Stimulated activated naive CD8-positive, alpha-beta T cell treated with anti-CD3 and anti-CD28 coated beads, Interleukin-15, Interleukin-2, amounts not matched to agents 100 ng/mL and 50 ng/mL, for 24 hours (primary cell): Measurements from ENCODE around the gene FAM53A.

Source experiments
- H3K27ac Mint-ChIP-seq: one replicate; pipeline ENCODE4 v1.8.0; 2021; ENCODE audit warnings: mild to moderate bottlenecking, mixed read lengths
- H3K27me3 Mint-ChIP-seq: one replicate; pipeline ENCODE4 v1.8.0; 2021; ENCODE audit warnings: mixed read lengths
- H3K36me3 Mint-ChIP-seq: one replicate; pipeline ENCODE4 v1.8.0; 2021; ENCODE audit warnings: low read depth, mixed read lengths
- H3K4me1 Mint-ChIP-seq: one replicate; pipeline ENCODE4 v1.8.0; 2021; ENCODE audit warnings: low read depth, mixed read lengths
- H3K4me3 Mint-ChIP-seq: one replicate; pipeline ENCODE4 v1.8.0; 2021; ENCODE audit warnings: mild to moderate bottlenecking, mixed read lengths
- H3K9me3 Mint-ChIP-seq: one replicate; pipeline ENCODE4 v1.8.0; 2021; ENCODE audit warnings: mixed read lengths

Gene FAM53A

GRCh38 chr4:1632109-1633104 lies 51.7 kb downstream of the FAM53A start:
- Mint-ChIP-seq H3K27me3 (no peaks in the 10 kb centered on the region), H3K27ac (no peak overlapping the region), H3K36me3 (no peaks in the 10 kb centered on the region), H3K4me3 (no peak overlapping the region), H3K4me1 (no peaks in the 10 kb centered on the region), H3K9me3 (no peaks in the 10 kb centered on the region)

GRCh38 chr4:1631136-1631535 lies 53.0 kb downstream of the FAM53A start:
- H3K4me3 Mint-ChIP-seq = no peak overlapping the region
- H3K4me1 Mint-ChIP-seq = no peaks in the 10 kb centered on the region
- no peaks in the 10 kb centered on the region for H3K9me3 Mint-ChIP-seq
- no peaks in the 10 kb centered on the region for H3K36me3 Mint-ChIP-seq
- no peak overlapping the region for H3K27ac Mint-ChIP-seq
- H3K27me3 Mint-ChIP-seq = no peaks in the 10 kb centered on the region

DNA sequence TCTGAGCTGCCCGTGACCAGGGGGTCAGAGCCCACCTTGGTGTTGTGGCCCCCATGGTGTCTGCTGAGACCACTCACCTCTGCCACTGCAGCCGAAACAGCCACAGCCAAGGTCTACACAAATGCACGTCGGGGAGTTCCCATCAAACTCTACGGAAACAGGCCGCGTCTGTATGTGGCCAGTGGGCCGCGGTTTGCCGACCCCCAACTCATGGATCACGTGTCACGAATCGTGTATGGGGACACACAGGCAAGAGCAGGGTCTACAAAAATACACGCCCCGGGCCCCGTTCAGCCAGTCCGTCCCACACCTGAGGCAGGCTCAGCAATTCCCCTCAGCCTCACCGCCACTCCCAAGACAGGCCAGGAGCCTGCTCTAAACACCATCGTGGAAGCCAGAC lies 53.8 kb downstream of the FAM53A start:
- Mint-ChIP-seq H3K27me3 (no peaks in the 10 kb centered on the region), H3K36me3 (no peaks in the 10 kb centered on the region), H3K27ac (no peak overlapping the region), H3K9me3 (no peaks in the 10 kb centered on the region), H3K4me3 (no peak overlapping the region), H3K4me1 (no peaks in the 10 kb centered on the region)

GRCh38 chr4:1629699-1630083 lies 54.4 kb downstream of the FAM53A start:
- Mint-ChIP-seq H3K27ac (no peak overlapping the region), H3K27me3 (no peaks in the 10 kb centered on the region), H3K4me3 (no peak overlapping the region), H3K4me1 (no peaks in the 10 kb centered on the region), H3K36me3 (no peaks in the 10 kb centered on the region), H3K9me3 (no peaks in the 10 kb centered on the region)

DNA sequence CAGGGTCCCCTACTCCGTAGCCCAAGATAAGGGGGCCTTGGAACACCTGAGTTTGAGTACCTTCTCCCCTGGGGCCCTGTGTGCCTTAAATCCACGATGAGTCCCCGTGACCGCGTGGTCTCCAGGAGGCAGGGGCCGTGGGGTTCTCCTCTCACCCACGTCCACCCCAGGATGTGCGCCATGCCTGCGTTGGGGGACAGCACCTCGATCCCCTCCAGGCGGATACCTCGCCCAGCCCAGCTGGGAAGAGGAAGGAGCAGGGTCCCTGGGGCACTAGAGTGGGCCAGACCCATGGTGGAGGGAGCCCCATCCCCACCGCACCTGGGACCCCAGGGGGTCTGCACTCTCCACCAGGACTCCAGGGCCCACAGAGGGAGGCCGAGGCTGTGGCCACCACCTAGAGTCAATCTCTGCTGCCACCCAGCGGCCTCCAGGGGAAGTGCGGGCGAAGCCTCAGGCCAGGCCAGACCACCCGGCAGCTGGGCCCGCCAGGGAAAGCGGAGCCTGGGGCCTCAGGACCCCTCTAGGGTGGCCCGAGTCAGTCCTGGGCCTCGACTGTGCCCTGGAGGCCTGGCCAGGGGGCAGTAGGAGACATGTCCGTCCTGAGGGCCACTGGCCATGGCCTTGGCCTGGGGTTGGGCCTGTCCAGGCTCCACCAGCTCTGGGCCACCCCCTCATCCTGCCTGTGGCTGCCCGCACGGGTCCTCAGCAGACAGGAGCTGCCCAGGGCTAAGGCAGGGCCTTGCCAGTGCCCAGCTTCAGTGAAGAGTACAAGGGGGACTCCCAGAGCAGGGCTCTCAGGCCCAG lies 55.0 kb downstream of the FAM53A start:
- Mint-ChIP-seq H3K27ac (no peak overlapping the region), H3K4me3 (no peak overlapping the region), H3K9me3 (no peaks in the 10 kb centered on the region), H3K36me3 (no peaks in the 10 kb centered on the region), H3K4me1 (no peaks in the 10 kb centered on the region), H3K27me3 (no peaks in the 10 kb centered on the region)

- H3K27me3 Mint-ChIP-seq = no peaks in the 10 kb centered on the region
- no peaks in the 10 kb centered on the region for H3K9me3 Mint-ChIP-seq
- no peak overlapping the region for H3K4me3 Mint-ChIP-seq
- H3K36me3 Mint-ChIP-seq = no peaks in the 10 kb centered on the region
- no peaks in the 10 kb centered on the region for H3K4me1 Mint-ChIP-seq
- H3K27ac Mint-ChIP-seq = no peak overlapping the region
Measured at GRCh38 chr4:1627417-1628313, 56.4 kb downstream of the FAM53A start.

- Mint-ChIP-seq H3K36me3 (no peaks in the 10 kb centered on the region), H3K4me3 (no peak overlapping the region), H3K9me3 (no peaks in the 10 kb centered on the region), H3K27me3 (no peaks in the 10 kb centered on the region), H3K4me1 (no peaks in the 10 kb centered on the region), H3K27ac (no peak overlapping the region)
Measured at GRCh38 chr4:1626941-1627340, 57.2 kb downstream of the FAM53A start.

GRCh38 chr4:1626151-1626550 lies 58.0 kb downstream of the FAM53A start:
- Mint-ChIP-seq H3K27ac (no peak overlapping the region), H3K36me3 (no peaks in the 10 kb centered on the region), H3K4me1 (no peaks in the 10 kb centered on the region), H3K27me3 (no peaks in the 10 kb centered on the region), H3K4me3 (no peak overlapping the region), H3K9me3 (no peaks in the 10 kb centered on the region)

DNA sequence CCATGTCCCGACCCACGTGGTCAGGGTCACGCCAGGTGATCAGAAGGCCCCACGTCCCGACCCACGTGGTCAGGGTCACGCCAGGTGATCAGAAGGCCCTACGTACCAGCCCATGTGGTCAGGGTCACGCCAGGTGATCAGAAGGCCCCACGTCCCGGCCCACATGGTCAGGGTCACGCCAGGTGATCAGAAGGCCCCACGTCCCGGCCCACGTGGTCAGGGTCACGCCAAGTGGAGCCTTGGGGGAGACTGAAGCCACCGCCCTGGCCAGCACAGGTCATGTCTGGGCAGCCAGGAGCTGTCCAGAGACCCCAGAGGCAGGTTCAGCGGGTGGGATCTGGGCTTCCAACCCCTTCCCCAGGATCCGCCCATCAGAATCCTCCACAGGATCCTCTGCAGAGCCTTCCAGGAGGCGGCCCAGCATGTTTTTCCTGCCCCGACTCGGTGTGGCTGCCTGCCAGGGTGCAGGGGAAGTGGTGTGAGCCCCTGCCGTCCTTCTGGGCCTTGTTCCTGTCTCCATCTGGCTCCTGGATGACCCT lies 58.4 kb downstream of the FAM53A start:
- H3K36me3 Mint-ChIP-seq = no peaks in the 10 kb centered on the region
- no peaks in the 10 kb centered on the region for H3K4me1 Mint-ChIP-seq
- H3K9me3 Mint-ChIP-seq = no peaks in the 10 kb centered on the region
- no peaks in the 10 kb centered on the region for H3K27me3 Mint-ChIP-seq
- no peak overlapping the region for H3K4me3 Mint-ChIP-seq
- no peak overlapping the region for H3K27ac Mint-ChIP-seq

DNA sequence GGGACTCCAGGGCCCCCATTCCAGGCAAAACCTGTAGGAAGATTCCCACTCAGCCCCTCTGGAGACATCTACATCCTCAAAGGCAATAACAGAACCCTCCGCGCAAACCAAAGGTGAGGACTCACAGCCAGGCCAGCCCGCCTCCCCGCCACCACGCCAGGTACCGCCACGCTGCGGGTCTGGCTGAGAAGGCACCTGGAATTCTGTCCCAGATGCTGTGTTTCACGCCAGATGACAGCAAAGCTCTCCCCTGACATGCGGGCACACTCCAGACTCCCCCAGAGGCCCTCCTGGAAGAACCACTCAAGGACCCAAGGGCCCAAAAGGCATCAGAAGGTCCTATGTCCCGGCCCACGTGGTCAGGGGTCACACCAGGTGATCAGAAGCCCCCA lies 59.6 kb downstream of the FAM53A start:
- H3K9me3 Mint-ChIP-seq = no peaks in the 10 kb centered on the region
- no peaks in the 10 kb centered on the region for H3K4me1 Mint-ChIP-seq
- H3K4me3 Mint-ChIP-seq = no peak overlapping the region
- no peak overlapping the region for H3K27ac Mint-ChIP-seq
- H3K27me3 Mint-ChIP-seq = no peaks in the 10 kb centered on the region
- no peaks in the 10 kb centered on the region for H3K36me3 Mint-ChIP-seq

GRCh38 chr4:1623821-1624518 lies 60.1 kb downstream of the FAM53A start:
- H3K4me3 Mint-ChIP-seq = no peak overlapping the region
- no peaks in the 10 kb centered on the region for H3K36me3 Mint-ChIP-seq
- H3K27me3 Mint-ChIP-seq = no peaks in the 10 kb centered on the region
- no peaks in the 10 kb centered on the region for H3K4me1 Mint-ChIP-seq
- no peaks in the 10 kb centered on the region for H3K9me3 Mint-ChIP-seq
- no peak overlapping the region for H3K27ac Mint-ChIP-seq

- Mint-ChIP-seq H3K4me1 (no peaks in the 10 kb centered on the region), H3K27ac (no peak overlapping the region), H3K36me3 (no peaks in the 10 kb centered on the region), H3K27me3 (no peaks in the 10 kb centered on the region), H3K4me3 (no peak overlapping the region), H3K9me3 (no peaks in the 10 kb centered on the region)
Measured at GRCh38 chr4:1623400-1623799, 60.7 kb downstream of the FAM53A start.

- Mint-ChIP-seq H3K27ac (no peak overlapping the region), H3K4me1 (no peaks in the 10 kb centered on the region), H3K9me3 (no peaks in the 10 kb centered on the region), H3K36me3 (no peaks in the 10 kb centered on the region), H3K4me3 (no peak overlapping the region), H3K27me3 (no peaks in the 10 kb centered on the region)
Measured at GRCh38 chr4:1622956-1623355, 61.2 kb downstream of the FAM53A start.

DNA sequence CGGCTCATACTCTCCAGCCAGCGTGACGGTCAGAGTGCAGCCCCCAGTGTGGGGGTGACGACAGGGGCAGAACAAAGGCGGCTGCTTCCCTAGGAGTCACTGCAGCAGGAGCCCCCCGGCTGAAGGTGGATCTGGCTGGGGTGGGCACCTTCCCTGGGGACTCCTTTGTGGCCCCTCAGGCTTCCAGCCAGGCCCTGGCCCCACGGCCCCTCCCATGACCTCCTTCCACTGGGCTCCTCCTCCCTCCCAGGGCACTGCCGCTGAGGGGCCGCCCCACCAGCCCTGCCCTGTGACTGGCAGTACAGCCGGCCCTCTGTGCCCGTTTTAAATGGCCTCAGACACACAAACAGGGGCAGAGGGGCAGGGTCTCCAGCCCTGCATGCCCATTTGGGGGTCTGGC lies 61.9 kb downstream of the FAM53A start:
- no peaks in the 10 kb centered on the region for H3K27me3 Mint-ChIP-seq
- H3K4me3 Mint-ChIP-seq = no peak overlapping the region
- no peak overlapping the region for H3K27ac Mint-ChIP-seq
- H3K4me1 Mint-ChIP-seq = no peaks in the 10 kb centered on the region
- H3K9me3 Mint-ChIP-seq = no peaks in the 10 kb centered on the region
- no peaks in the 10 kb centered on the region for H3K36me3 Mint-ChIP-seq
